ENCODE measurements around the gene CDYL2. TPM values are rescaled to one million over a fixed set of nuclear protein-coding genes. Genes with fewer than 3 reads are reported as not detected.

CDYL2 gene
- total and polyA plus RNA-seq, 7 donors = 0.23 to 2.2 (median 1.0) TPM

GRCh38 chr16:80591071-80591915 lies 213.1 kb downstream of the CDYL2 start:
- H3K4me1 ChIP-seq = no peaks in the 10 kb centered on the region
- no peaks in the 10 kb centered on the region for H3K9me3 ChIP-seq
- DNase-seq (no peak), ATAC-seq (no peak)
- intact Hi-C loops (cut with DNase I) = no loop called here
- 26 to 38% (median 33%) methylated on average over 7 of the region's 7 CpGs for WGBS, 3 donors
- peaks cover 0 to 3% (median 0%) of the 10 kb centered on the region in 3 donors for H3K27me3 ChIP-seq (ENCODE audit: insufficient read depth in 3 of 3, low read length in 2 of 3)
- no peak overlapping the region for H3K4me3 ChIP-seq
- H3K36me3 ChIP-seq (ENCODE audit: insufficient read depth in 1 of 2, low read depth in 1 of 2) = no peaks in the 10 kb centered on the region
- no peak for TF ChIP-seq CTCF (IDR thresholded peaks at IDR 0.05)
- no peak overlapping the region for H3K27ac ChIP-seq

- H3K4me1 ChIP-seq = no peaks in the 10 kb centered on the region
- H3K27ac ChIP-seq = no peak overlapping the region
- intact Hi-C loops (cut with DNase I) = no loop called here
- H3K27me3 ChIP-seq (ENCODE audit: insufficient read depth in 3 of 3, low read length in 2 of 3) = peaks cover 0 to 3% (median 0%) of the 10 kb centered on the region in 3 donors
- no peaks in the 10 kb centered on the region for H3K9me3 ChIP-seq
- no peak overlapping the region for H3K4me3 ChIP-seq
- ATAC-seq (no peak), DNase-seq (no peak)
- WGBS, 3 donors = 81 to 88% (median 86%) methylated on average over 4 of the region's 4 CpGs
- no peak for TF ChIP-seq CTCF (IDR thresholded peaks at IDR 0.05)
- H3K36me3 ChIP-seq (ENCODE audit: insufficient read depth in 1 of 2, low read depth in 1 of 2) = no peaks in the 10 kb centered on the region
Observed at GRCh38 chr16:80587071-80587470, 217.3 kb downstream of the CDYL2 start.

- ATAC-seq = no peak
- DNase-seq = no peak
- Histone ChIP-seq H3K4me3 (no peak overlapping the region), H3K36me3 (ENCODE audit: insufficient read depth in 1 of 2, low read depth in 1 of 2) (no peaks in the 10 kb centered on the region), H3K27ac (no peak overlapping the region), H3K27me3 (ENCODE audit: insufficient read depth in 3 of 3, low read length in 2 of 3) (peaks cover 0 to 3% (median 0%) of the 10 kb centered on the region in 3 donors), H3K9me3 (no peaks in the 10 kb centered on the region), H3K4me1 (no peaks in the 10 kb centered on the region)
- intact Hi-C loops (cut with DNase I) = no loop called here
- TF ChIP-seq CTCF (IDR thresholded peaks at IDR 0.05) = no peak
Observed at GRCh38 chr16:80586476-80586875, 217.9 kb downstream of the CDYL2 start.

GRCh38 chr16:80585764-80586163 lies 218.6 kb downstream of the CDYL2 start:
- intact Hi-C loops (cut with DNase I) = no loop called here
- TF ChIP-seq CTCF (IDR thresholded peaks at IDR 0.05) = no peak
- no peak for DNase-seq

More at GRCh38 chr16:80585764-80586163, 218.6 kb downstream of the CDYL2 start:
- no peak for ATAC-seq
- Histone ChIP-seq H3K9me3 (no peaks in the 10 kb centered on the region), H3K36me3 (ENCODE audit: insufficient read depth in 1 of 2, low read depth in 1 of 2) (no peaks in the 10 kb centered on the region), H3K27me3 (ENCODE audit: insufficient read depth in 3 of 3, low read length in 2 of 3) (peaks cover 0 to 7% (median 0%) of the 10 kb centered on the region in 3 donors), H3K27ac (no peak overlapping the region), H3K4me3 (no peak overlapping the region), H3K4me1 (no peaks in the 10 kb centered on the region)
- 81 to 89% (median 85%) methylated on average over 4 of the region's 4 CpGs for WGBS, 3 donors
